HepG2 (cell line): Measurements from ENCODE around the gene LIMS2. TPM values are rescaled to one million over a fixed set of nuclear protein-coding genes. Genes with fewer than 3 reads are reported as not detected.

Source experiments
- BRCA1 ChIP-seq: sonication (generic); formaldehyde crosslinking; IDR thresholded peaks from 2 replicates; pipeline ENCODE4 v1.4.0; 2020; ENCODE audit warnings: missing genetic modification reagents
- CBX2 ChIP-seq, 2 experiments: fragments of 200-600 bp in 1 of 2; sonication (generic); formaldehyde crosslinking in 1 of 2; IDR thresholded peaks; 2 replicates each; pipeline versions ENCODE4 v1.7.0 to v1.8.1; 2018 to 2022; ENCODE audit warnings: low read depth in 2 of 2, low read length in 1 of 2, mild to moderate bottlenecking in 1 of 2, missing genetic modification reagents in 1 of 2
- GABPA ChIP-seq, 2 experiments: IDR thresholded peaks; 2 replicates each; pipeline ENCODE4 v1.6.1; 2011 to 2016; ENCODE audit warnings: low read depth in 2 of 2, low read length in 1 of 2, missing biosample characterization in 1 of 2, missing genetic modification characterization in 1 of 2
- ISX ChIP-seq: sonication (generic); formaldehyde crosslinking; conservative IDR thresholded peaks from 2 replicates; pipeline ENCODE4 v1.5.0; 2020; ENCODE audit warnings: missing genetic modification reagents
- KLF15 ChIP-seq: sonication (generic); formaldehyde crosslinking; IDR thresholded peaks from 2 replicates; pipeline ENCODE4 v1.8.1; 2023; ENCODE audit warnings: borderline replicate concordance, mild to moderate bottlenecking, inconsistent platforms, missing genetic modification reagents, mixed read lengths
- ONECUT2 ChIP-seq: sonication (generic); formaldehyde crosslinking; IDR thresholded peaks from 2 replicates; pipeline ENCODE4 v1.4.0; 2020; ENCODE audit warnings: missing genetic modification reagents
- SNAPC4 ChIP-seq: sonication (generic); formaldehyde crosslinking; IDR thresholded peaks from 2 replicates; pipeline ENCODE4 v1.4.0; 2020; ENCODE audit warnings: mild to moderate bottlenecking, missing genetic modification reagents
- TBP ChIP-seq: sonication (generic); formaldehyde crosslinking; IDR thresholded peaks from 2 replicates; pipeline ENCODE4 v1.5.0; 2020; ENCODE audit warnings: missing genetic modification reagents
- ZIK1 ChIP-seq: sonication (generic); formaldehyde crosslinking; IDR thresholded peaks from 2 replicates; pipeline ENCODE4 v1.5.0; 2020; ENCODE audit warnings: mild to moderate bottlenecking, low read depth, missing genetic modification reagents, borderline replicate concordance
- ZNF33A ChIP-seq: sonication (generic); formaldehyde crosslinking; IDR thresholded peaks from 2 replicates; pipeline ENCODE4 v1.5.1; 2020; ENCODE audit warnings: missing genetic modification reagents, mild to moderate bottlenecking, moderate library complexity, borderline replicate concordance
- ZNF652 ChIP-seq: IDR thresholded peaks from 2 replicates; pipeline ENCODE4 v1.6.1; 2016; ENCODE audit warnings: low read depth, borderline replicate concordance
- ZNF850 ChIP-seq: sonication (generic); formaldehyde crosslinking; conservative IDR thresholded peaks from 2 replicates; pipeline ENCODE4 v1.9.0; 2021; ENCODE audit warnings: mild to moderate bottlenecking, missing genetic modification reagents
- polyA plus RNA-seq, 8 experiments: library from polyadenylated mRNA; depleted of rRNA in 3 of 8; stranded (reverse) in 7 of 8; unstranded in 1 of 8; fragments of >200 nt; fragmentation: Illumina TruSeq in 4 of 8; extraction: Trizol in 4 of 8; gene quantifications; 2 replicates each; pipeline versions ENCODE4 v1.2.1 to v1.2.3, GENCODE V29; 2011 to 2016; ENCODE audit warnings: low read depth in 4 of 8, missing spikeins in 1 of 8, mixed read lengths in 1 of 8; ENCODE audit not compliant: insufficient read depth in 1 of 8
- total RNA-seq, 5 experiments: library from RNA; depleted of rRNA; stranded (reverse); fragments of >200 nt; fragmentation: Illumina TruSeq; extraction: Trizol; gene quantifications; 2 replicates each; pipeline ENCODE4 v1.2.3, GENCODE V29; 2016; ENCODE audit warnings: low read depth in 1 of 5
- TF ChIP-seq, protein P1 (sequence below), 2 experiments: IDR thresholded peaks; 2 replicates each; pipeline ENCODE4 v1.6.1; 2011 to 2012; ENCODE audit warnings: low read length in 2 of 2, borderline replicate concordance in 1 of 2, low read depth in 1 of 2, mild to moderate bottlenecking in 1 of 2, moderate library complexity in 1 of 2
- TF ChIP-seq, protein P2 (sequence below): sonication (generic); formaldehyde crosslinking; IDR thresholded peaks from 2 replicates; pipeline ENCODE4 v1.5.0; 2020; ENCODE audit warnings: mild to moderate bottlenecking, missing genetic modification reagents
- TF ChIP-seq, protein P3 (sequence below): IDR thresholded peaks from 2 replicates; pipeline ENCODE4 v1.6.1; 2016; ENCODE audit warnings: missing compliant biosample characterization, missing genetic modification reagents, borderline replicate concordance

The LIMS2 gene
- total and polyA plus RNA-seq, 2 of the 13 experiments (the other 11 are each of a cell fraction or from before 2014, with no cell fraction given), result 1.0 to 1.9 TPM

GRCh38 chr2:127591221-127591923 is 84.0 kb downstream of the LIMS2 start (continued):
- TF ChIP-seq, protein P1, sequence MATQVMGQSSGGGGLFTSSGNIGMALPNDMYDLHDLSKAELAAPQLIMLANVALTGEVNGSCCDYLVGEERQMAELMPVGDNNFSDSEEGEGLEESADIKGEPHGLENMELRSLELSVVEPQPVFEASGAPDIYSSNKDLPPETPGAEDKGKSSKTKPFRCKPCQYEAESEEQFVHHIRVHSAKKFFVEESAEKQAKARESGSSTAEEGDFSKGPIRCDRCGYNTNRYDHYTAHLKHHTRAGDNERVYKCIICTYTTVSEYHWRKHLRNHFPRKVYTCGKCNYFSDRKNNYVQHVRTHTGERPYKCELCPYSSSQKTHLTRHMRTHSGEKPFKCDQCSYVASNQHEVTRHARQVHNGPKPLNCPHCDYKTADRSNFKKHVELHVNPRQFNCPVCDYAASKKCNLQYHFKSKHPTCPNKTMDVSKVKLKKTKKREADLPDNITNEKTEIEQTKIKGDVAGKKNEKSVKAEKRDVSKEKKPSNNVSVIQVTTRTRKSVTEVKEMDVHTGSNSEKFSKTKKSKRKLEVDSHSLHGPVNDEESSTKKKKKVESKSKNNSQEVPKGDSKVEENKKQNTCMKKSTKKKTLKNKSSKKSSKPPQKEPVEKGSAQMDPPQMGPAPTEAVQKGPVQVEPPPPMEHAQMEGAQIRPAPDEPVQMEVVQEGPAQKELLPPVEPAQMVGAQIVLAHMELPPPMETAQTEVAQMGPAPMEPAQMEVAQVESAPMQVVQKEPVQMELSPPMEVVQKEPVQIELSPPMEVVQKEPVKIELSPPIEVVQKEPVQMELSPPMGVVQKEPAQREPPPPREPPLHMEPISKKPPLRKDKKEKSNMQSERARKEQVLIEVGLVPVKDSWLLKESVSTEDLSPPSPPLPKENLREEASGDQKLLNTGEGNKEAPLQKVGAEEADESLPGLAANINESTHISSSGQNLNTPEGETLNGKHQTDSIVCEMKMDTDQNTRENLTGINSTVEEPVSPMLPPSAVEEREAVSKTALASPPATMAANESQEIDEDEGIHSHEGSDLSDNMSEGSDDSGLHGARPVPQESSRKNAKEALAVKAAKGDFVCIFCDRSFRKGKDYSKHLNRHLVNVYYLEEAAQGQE (IDR thresholded peaks at IDR 0.05; ENCODE audit: borderline replicate concordance in 1 of 2, low read depth in 1 of 2, low read length in 2 of 2), result no peak
- TF ChIP-seq ZIK1 (CRISPR knock-in tag) (no peak), ZNF33A (CRISPR knock-in tag) (no peak), BRCA1 (CRISPR knock-in tag) (no peak), GABPA (IDR thresholded peaks at IDR 0.05; ENCODE audit: low read depth, low read length) (no peak), GABPA (CRISPR knock-in tag; IDR thresholded peaks at IDR 0.05; ENCODE audit: low read depth) (no peak), CBX2 (IDR thresholded peaks at IDR 0.05; ENCODE audit: low read depth, low read length) (no peak), CBX2 (CRISPR knock-in tag; IDR thresholded peaks at IDR 0.05; ENCODE audit: low read depth) (no peak), ZNF850 (no peak), KLF15 (no peak), ZNF652 (CRISPR knock-in tag) (no peak), TBP (CRISPR knock-in tag) (peak; percentile 73; the same call in 1 of the 2 replicates), ISX (CRISPR knock-in tag) (no peak), SNAPC4 (CRISPR knock-in tag) (no peak), ONECUT2 (CRISPR knock-in tag) (no peak)
- TF ChIP-seq, protein P2, sequence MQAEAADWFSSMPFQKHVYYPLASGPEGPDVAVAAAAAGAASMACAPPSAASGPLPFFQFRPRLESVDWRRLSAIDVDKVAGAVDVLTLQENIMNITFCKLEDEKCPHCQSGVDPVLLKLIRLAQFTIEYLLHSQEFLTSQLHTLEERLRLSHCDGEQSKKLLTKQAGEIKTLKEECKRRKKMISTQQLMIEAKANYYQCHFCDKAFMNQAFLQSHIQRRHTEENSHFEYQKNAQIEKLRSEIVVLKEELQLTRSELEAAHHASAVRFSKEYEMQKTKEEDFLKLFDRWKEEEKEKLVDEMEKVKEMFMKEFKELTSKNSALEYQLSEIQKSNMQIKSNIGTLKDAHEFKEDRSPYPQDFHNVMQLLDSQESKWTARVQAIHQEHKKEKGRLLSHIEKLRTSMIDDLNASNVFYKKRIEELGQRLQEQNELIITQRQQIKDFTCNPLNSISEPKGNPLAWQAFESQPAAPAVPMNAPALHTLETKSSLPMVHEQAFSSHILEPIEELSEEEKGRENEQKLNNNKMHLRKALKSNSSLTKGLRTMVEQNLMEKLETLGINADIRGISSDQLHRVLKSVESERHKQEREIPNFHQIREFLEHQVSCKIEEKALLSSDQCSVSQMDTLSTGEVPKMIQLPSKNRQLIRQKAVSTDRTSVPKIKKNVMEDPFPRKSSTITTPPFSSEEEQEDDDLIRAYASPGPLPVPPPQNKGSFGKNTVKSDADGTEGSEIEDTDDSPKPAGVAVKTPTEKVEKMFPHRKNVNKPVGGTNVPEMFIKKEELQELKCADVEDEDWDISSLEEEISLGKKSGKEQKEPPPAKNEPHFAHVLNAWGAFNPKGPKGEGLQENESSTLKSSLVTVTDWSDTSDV (CRISPR knock-in tag), result no peak
- TF ChIP-seq, protein P3, sequence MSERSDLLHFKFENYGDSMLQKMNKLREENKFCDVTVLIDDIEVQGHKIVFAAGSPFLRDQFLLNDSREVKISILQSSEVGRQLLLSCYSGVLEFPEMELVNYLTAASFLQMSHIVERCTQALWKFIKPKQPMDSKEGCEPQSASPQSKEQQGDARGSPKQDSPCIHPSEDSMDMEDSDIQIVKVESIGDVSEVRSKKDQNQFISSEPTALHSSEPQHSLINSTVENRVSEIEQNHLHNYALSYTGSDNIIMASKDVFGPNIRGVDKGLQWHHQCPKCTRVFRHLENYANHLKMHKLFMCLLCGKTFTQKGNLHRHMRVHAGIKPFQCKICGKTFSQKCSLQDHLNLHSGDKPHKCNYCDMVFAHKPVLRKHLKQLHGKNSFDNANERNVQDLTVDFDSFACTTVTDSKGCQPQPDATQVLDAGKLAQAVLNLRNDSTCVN (CRISPR knock-in tag), result no peak; the same call in 1 of the 2 replicates
